Esophagus squamous epithelium (tissue), 5 donors: ENCODE measurements around the gene TEX51. TPM values are rescaled to one million over a fixed set of nuclear protein-coding genes. Genes with fewer than 3 reads are reported as not detected.

Experiments used
- DNase-seq: peaks from one replicate; lab custom pipeline; 2025; lab: John Stamatoyannopoulos, UW
- H3K27ac ChIP-seq, 4 donors: fragments of 200-600 bp; sonication (generic); one replicate each; pipeline ENCODE4 v1.5.1; 2016 to 2019; ENCODE audit warnings: mild to moderate bottlenecking in 1 of 4
- H3K27me3 ChIP-seq, 4 donors: fragments of 200-600 bp; sonication (generic); 1 replicate in 3 of 4; 2 replicates in 1 of 4; pipeline versions ENCODE4 v1.5.1 to v1.6.0; 2017 to 2021; ENCODE audit warnings: antibody characterized with exemption in 1 of 4
- H3K36me3 ChIP-seq, 3 donors: fragments of 200-600 bp; sonication (generic); one replicate each; pipeline ENCODE4 v1.5.1; 2016 to 2019
- H3K4me1 ChIP-seq, 3 donors: fragments of 200-600 bp; sonication (generic); one replicate each; pipeline ENCODE4 v1.5.1; 2017 to 2019
- H3K4me3 ChIP-seq, 4 donors: fragments of 200-600 bp; sonication (generic); 1 replicate in 3 of 4; 2 replicates in 1 of 4; pipeline ENCODE4 v1.5.1; 2016 to 2019; ENCODE audit warnings: mild to moderate bottlenecking in 2 of 4, moderate library complexity in 1 of 4
- H3K9me3 ChIP-seq, 3 donors: fragments of 200-600 bp; sonication (generic); one replicate each; pipeline ENCODE4 v1.5.1; 2016 to 2019
- CTCF ChIP-seq, 6 experiments: fragments of 450-650 bp in 4 of 6; fragments of 200-600 bp in 2 of 6; sonication (generic) in 2 of 6; IDR thresholded peaks; one replicate each; pipeline ENCODE4 v1.5.1; 2016 to 2019; ENCODE audit warnings: antibody characterized with exemption in 6 of 6, mild to moderate bottlenecking in 4 of 6, moderate library complexity in 4 of 6
- POLR2A ChIP-seq, 4 donors: fragments of 450-650 bp; IDR thresholded peaks; one replicate each; pipeline ENCODE4 v1.6.1; 2017; ENCODE audit warnings: antibody characterized with exemption in 4 of 4, mild to moderate bottlenecking in 4 of 4, moderate library complexity in 3 of 4
- WGBS, 2 donors: methylation state at CpG; one replicate each; pipeline ENCODE4 v1.1.5; 2018; 5-methylcytosine and 5-hydroxymethylcytosine counted together
- intact Hi-C: fragments of 100-400 bp; cut with DNase I; formaldehyde crosslinking; loops from one replicate; pipeline ENCODE4 v1.15.0; 2022
- total RNA-seq, 4 donors: library from RNA; depleted of rRNA; stranded (reverse); fragments of >200 nt; gene quantifications; one replicate each; pipeline ENCODE4 v1.1.0, GENCODE V29; 2016
- donor health status: DM: yes; HTN: yes; CAD: no.

The TEX51 gene
- total RNA-seq, 4 donors from 2014 or later, result not detected

GRCh38 chr2:126930970-126931590 is 32.4 kb downstream of the TEX51 start:
- DNase-seq, result no peak
- no peaks in the 10 kb centered on the region for H3K36me3 ChIP-seq

GRCh38 chr2:126932529-126932928 is 33.8 kb downstream of the TEX51 start:
- no peak overlapping the region for H3K27ac ChIP-seq
- H3K4me1 ChIP-seq, result no peaks in the 10 kb centered on the region
- H3K9me3 ChIP-seq, result no peaks in the 10 kb centered on the region
- no peak overlapping the region for H3K4me3 ChIP-seq
- 72 to 76% methylated on average over 4 of the region's 4 CpGs for WGBS, 2 donors
- intact Hi-C loops, result no loop called here
- DNase-seq, result no peak
- H3K36me3 ChIP-seq, result no peaks in the 10 kb centered on the region
- TF ChIP-seq CTCF (IDR thresholded peaks at IDR 0.05) (no peak), POLR2A (IDR thresholded peaks at IDR 0.05) (no peak)
- H3K27me3 ChIP-seq, result peaks cover 0 to 11% (median 0%) of the 10 kb centered on the region in 4 donors

More at GRCh38 chr2:126930970-126931590, 32.4 kb downstream of the TEX51 start:
- intact Hi-C loops, result no loop called here
- Histone ChIP-seq H3K4me1 (no peaks in the 10 kb centered on the region), H3K27me3 (peaks cover 0 to 11% (median 0%) of the 10 kb centered on the region in 4 donors), H3K4me3 (no peak overlapping the region), H3K27ac (no peak overlapping the region), H3K9me3 (no peaks in the 10 kb centered on the region)
- TF ChIP-seq CTCF (IDR thresholded peaks at IDR 0.05) (no peak), POLR2A (IDR thresholded peaks at IDR 0.05) (no peak)
- 100% methylated on average over 1 of the region's 5 CpGs; no CpG with 5 or more reads in 1 of the 2 donors for WGBS, 2 donors

GRCh38 chr2:126932966-126933710 is 34.4 kb downstream of the TEX51 start:
- intact Hi-C loops, result no loop called here
- Histone ChIP-seq H3K4me3 (no peak overlapping the region), H3K4me1 (no peaks in the 10 kb centered on the region), H3K27me3 (peaks cover 0 to 11% (median 0%) of the 10 kb centered on the region in 4 donors), H3K36me3 (no peaks in the 10 kb centered on the region), H3K9me3 (no peaks in the 10 kb centered on the region), H3K27ac (no peak overlapping the region)
- WGBS, 2 donors, result 62 to 70% methylated on average over 9 to 13 of the region's 14 CpGs
- no peak for TF ChIP-seq POLR2A (IDR thresholded peaks at IDR 0.05)
- TF ChIP-seq CTCF (IDR thresholded peaks at IDR 0.05), result no peak
- no peak for DNase-seq

GRCh38 chr2:126933711-126934091 is 35.0 kb downstream of the TEX51 start:
- intact Hi-C loops, result no loop called here
- TF ChIP-seq CTCF (IDR thresholded peaks at IDR 0.05) (no peak), POLR2A (IDR thresholded peaks at IDR 0.05) (no peak)
- Histone ChIP-seq H3K27ac (no peak overlapping the region), H3K9me3 (no peaks in the 10 kb centered on the region), H3K4me1 (no peaks in the 10 kb centered on the region), H3K36me3 (no peaks in the 10 kb centered on the region), H3K4me3 (no peak overlapping the region), H3K27me3 (peaks cover 0 to 11% (median 0%) of the 10 kb centered on the region in 4 donors)
- 48 to 55% methylated on average over 3 of the region's 4 CpGs for WGBS, 2 donors
- no peak for DNase-seq

GRCh38 chr2:126934809-126935208 is 36.1 kb downstream of the TEX51 start:
- Histone ChIP-seq H3K9me3 (no peaks in the 10 kb centered on the region), H3K4me3 (no peak overlapping the region), H3K4me1 (no peaks in the 10 kb centered on the region), H3K27ac (no peak overlapping the region), H3K27me3 (peaks cover 0 to 11% (median 0%) of the 10 kb centered on the region in 4 donors), H3K36me3 (no peaks in the 10 kb centered on the region)
- no peak for DNase-seq
- TF ChIP-seq POLR2A (IDR thresholded peaks at IDR 0.05), result no peak
- no peak for TF ChIP-seq CTCF (IDR thresholded peaks at IDR 0.05)
- intact Hi-C loops, result no loop called here
- 40 to 55% methylated on average over 4 to 6 of the region's 6 CpGs for WGBS, 2 donors
